ENCODE results near the gene GPRC5C. TPM values are rescaled to one million over a fixed set of nuclear protein-coding genes. Genes with fewer than 3 reads are reported as not detected.

The GPRC5C gene
- total and polyA plus RNA-seq, 2 of the 13 experiments (the other 11 are each of a cell fraction or from before 2014, with no cell fraction given): 85.6 to 300 TPM

DNA sequence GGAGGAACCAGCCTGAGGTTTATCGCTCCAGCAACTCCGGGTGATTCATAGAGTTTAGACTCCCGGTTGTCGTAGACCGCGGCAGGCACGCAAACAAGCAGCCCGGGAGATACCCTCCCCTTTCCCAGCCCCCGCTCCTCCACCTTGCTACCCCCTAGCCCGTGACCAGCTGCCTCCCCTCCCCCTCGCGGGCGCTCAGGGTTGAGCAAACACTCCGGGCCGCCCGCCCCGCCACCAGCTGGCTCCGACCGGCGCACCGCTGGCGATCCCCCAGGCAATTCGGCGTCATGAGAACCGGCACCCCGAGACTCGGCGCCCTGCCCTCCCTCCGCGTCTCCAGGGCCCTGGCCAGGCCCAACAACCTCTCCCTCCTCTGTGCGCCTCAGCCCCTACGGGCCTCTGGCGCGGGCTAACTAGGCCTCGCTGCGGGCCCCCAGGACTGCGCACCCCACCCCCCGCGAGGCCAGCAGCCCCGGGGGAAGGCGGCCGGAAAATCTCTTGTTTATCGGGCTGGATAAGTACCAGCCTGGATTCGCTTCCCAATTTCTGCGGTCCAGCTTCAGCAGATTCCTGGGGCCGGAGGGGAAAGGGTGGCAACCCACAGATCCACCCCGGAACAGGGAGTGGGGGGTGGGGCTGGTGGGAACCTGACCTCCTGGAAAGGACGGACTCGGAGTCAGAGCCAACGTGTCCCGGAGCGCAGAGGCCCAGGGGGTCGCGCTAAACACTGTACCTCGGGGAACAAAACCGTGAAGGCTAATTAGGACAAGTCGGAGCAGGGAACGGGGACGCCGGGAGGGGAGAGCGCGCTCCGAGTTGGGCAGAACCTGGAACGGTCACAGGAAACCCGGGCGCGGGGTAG, 951 bp upstream of the GPRC5C start (continued):
- no peak; the same call in none of the 2 replicates for TF ChIP-seq FOXP4 (CRISPR knock-in tag; IDR thresholded peaks at IDR 0.05)
- TF ChIP-seq CBX1 (IDR thresholded peaks at IDR 0.05; ENCODE audit: low read depth): peak; percentile 29
- no peak for TF ChIP-seq RBM22 (optimal IDR thresholded peaks at IDR 0.05; ENCODE audit: low read length)
- peak in 1 of 2 experiments; percentile 62; a peak in 2 of 4 replicates for TF ChIP-seq REST (IDR thresholded peaks at IDR 0.05; ENCODE audit: borderline replicate concordance in 1 of 2, low read depth in 1 of 2, low read length in 2 of 2)
- peak; percentile 96 for TF ChIP-seq ZBTB25 (CRISPR knock-in tag; IDR thresholded peaks at IDR 0.05)
- peak; percentile 24; the same call in 1 of the 2 replicates for TF ChIP-seq NFYC (CRISPR knock-in tag; IDR thresholded peaks at IDR 0.05)
- TF ChIP-seq ZFP36L2 (CRISPR knock-in tag; IDR thresholded peaks at IDR 0.05): 0 out of 2 replicates have a peak, but pooled peaks have one; percentile 6
- peak; percentile 92 for TF ChIP-seq ZNF766 (CRISPR knock-in tag; IDR thresholded peaks at IDR 0.05; ENCODE audit: borderline replicate concordance)
- no peak for TF ChIP-seq SRSF1 (optimal IDR thresholded peaks at IDR 0.05; ENCODE audit: low read depth, low read length)
- TF ChIP-seq MEIS1 (CRISPR knock-in tag; IDR thresholded peaks at IDR 0.05; ENCODE audit: borderline replicate concordance): no peak
- TF ChIP-seq EP300 (IDR thresholded peaks at IDR 0.05; ENCODE audit: low read depth in 2 of 2, low read length in 2 of 2): peak in 1 of 2 experiments; percentile 55; a peak in 2 of 4 replicates
- peak; percentile 77 for TF ChIP-seq EP300 (CRISPR knock-in tag; IDR thresholded peaks at IDR 0.05; ENCODE audit: borderline replicate concordance)
- TF ChIP-seq, protein P1, sequence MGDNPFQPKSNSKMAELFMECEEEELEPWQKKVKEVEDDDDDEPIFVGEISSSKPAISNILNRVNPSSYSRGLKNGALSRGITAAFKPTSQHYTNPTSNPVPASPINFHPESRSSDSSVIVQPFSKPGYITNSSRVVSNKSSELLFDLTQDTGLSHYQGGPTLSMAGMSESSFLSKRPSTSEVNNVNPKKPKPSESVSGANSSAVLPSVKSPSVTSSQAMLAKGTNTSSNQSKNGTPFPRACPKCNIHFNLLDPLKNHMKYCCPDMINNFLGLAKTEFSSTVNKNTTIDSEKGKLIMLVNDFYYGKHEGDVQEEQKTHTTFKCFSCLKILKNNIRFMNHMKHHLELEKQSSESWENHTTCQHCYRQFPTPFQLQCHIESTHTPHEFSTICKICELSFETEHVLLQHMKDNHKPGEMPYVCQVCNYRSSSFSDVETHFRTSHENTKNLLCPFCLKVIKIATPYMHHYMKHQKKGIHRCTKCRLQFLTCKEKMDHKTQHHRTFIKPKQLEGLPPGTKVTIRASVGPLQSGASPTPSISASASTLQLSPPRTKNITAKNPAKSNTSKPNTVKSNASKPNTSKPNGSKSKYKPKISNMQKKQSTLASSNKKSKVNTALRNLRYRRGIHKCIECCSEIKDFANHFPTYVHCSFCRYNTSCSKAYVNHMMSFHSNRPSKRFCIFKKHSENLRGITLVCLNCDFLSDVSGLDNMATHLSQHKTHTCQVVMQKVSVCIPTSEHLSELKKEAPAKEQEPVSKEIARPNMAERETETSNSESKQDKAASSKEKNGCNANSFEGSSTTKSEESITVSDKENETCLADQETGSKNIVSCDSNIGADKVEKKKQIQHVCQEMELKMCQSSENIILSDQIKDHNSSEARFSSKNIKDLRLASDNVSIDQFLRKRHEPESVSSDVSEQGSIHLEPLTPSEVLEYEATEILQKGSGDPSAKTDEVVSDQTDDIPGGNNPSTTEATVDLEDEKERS (CRISPR knock-in tag; IDR thresholded peaks at IDR 0.05): peak; percentile 32; the same call in 1 of the 2 replicates
- peak; percentile 46; the same call in 1 of the 2 replicates for TF ChIP-seq FIP1L1 (IDR thresholded peaks at IDR 0.05; ENCODE audit: borderline replicate concordance, insufficient read depth, low read depth, low read length)
- peak; percentile 61; the same call in 1 of the 2 replicates for TF ChIP-seq AHR (CRISPR knock-in tag; IDR thresholded peaks at IDR 0.05)
- TF ChIP-seq DNMT1 (CRISPR knock-in tag; IDR thresholded peaks at IDR 0.05): no peak; the same call in 1 of the 2 replicates
- peak; percentile 97 for TF ChIP-seq ZFP82 (CRISPR knock-in tag; IDR thresholded peaks at IDR 0.05; ENCODE audit: borderline replicate concordance)
- TF ChIP-seq ARHGAP35 (CRISPR knock-in tag; IDR thresholded peaks at IDR 0.05; ENCODE audit: borderline replicate concordance): no peak; the same call in none of the 2 replicates

Measured in HepG2 (cell line).